Activated CD4-positive, alpha-beta T cell treated with anti-CD3 and anti-CD28 coated beads, Interleukin-10, Interleukin-2, amounts not matched to agents 100 ng/mL and 50 ng/mL, durations not matched to agents 16 hours and 8 hours (primary cell): ENCODE data around the gene CRY2.
"Not testable (repeated sequence)": the region's sequence is repeated elsewhere in the genome, so short reads cannot be mapped to it uniquely, and the experiment has no call there.

ENCODE experiments used
- DNase-seq: peaks from one replicate; pipeline ENCODE4 v3.0.0-alpha.2; 2020

Gene CRY2

GRCh38 chr11:45880772-45881570, 33.7 kb downstream of the CRY2 start:
- DNase-seq = no peak

- no peak for DNase-seq
These were observed 34.6 kb downstream of the CRY2 start for GRCh38 chr11:45881708-45882368.

GRCh38 chr11:45884596-45885185, 37.4 kb downstream of the CRY2 start:
- DNase-seq = no peak

GRCh38 chr11:45885274-45885920, 38.1 kb downstream of the CRY2 start, which contains the start of gene MAPK8IP1:
TSS of gene MAPK8IP1 (plus strand) at chr11:45885651. CDS start at chr11:45885821, 170 bp downstream.
- peak; percentile 48 for DNase-seq

- no peak for DNase-seq
These were observed 38.8 kb downstream of the CRY2 start for GRCh38 chr11:45885921-45886721.

- no peak for DNase-seq
These were observed 39.7 kb downstream of the CRY2 start for GRCh38 chr11:45886816-45887520.

GRCh38 chr11:45887587-45887986, 40.3 kb downstream of the CRY2 start:
- DNase-seq = no peak

GRCh38 chr11:45889555-45889954, 42.3 kb downstream of the CRY2 start:
- no peak for DNase-seq

GRCh38 chr11:45889966-45890365, 42.7 kb downstream of the CRY2 start:
- DNase-seq = no peak

- DNase-seq = no peak
These were observed 43.7 kb downstream of the CRY2 start for GRCh38 chr11:45890886-45891550.

- DNase-seq = no peak
These were observed 45.6 kb downstream of the CRY2 start for GRCh38 chr11:45892856-45893255.

GRCh38 chr11:45894555-45895247, 47.4 kb downstream of the CRY2 start:
- no peak for DNase-seq

GRCh38 chr11:45895553-45896259, 48.4 kb downstream of the CRY2 start:
- no peak for DNase-seq

GRCh38 chr11:45896422-45896984, 49.2 kb downstream of the CRY2 start:
- no peak for DNase-seq

GRCh38 chr11:45897556-45897955, 50.3 kb downstream of the CRY2 start:
- no peak for DNase-seq

- DNase-seq = no peak
These were observed 51.8 kb downstream of the CRY2 start for GRCh38 chr11:45899086-45899447.

- DNase-seq = peak; percentile 67
These were observed 52.3 kb downstream of the CRY2 start for GRCh38 chr11:45899448-45900174.

- DNase-seq = not testable (repeated sequence)
These were observed 53.0 kb downstream of the CRY2 start for GRCh38 chr11:45900175-45900800.
